Measurements from ENCODE around the gene CPE. TPM values are rescaled to one million over a fixed set of nuclear protein-coding genes. Genes with fewer than 3 reads are reported as not detected.

Gene CPE
- total RNA-seq, 2 donors from 2014 or later, result 71.6 to 108 TPM

GRCh38 chr4:165385126-165385525 is 6.3 kb downstream of the CPE start:
- no peak overlapping the region for H3K4me3 ChIP-seq
- no peaks in the 10 kb centered on the region for H3K36me3 ChIP-seq (replicated peaks in 1 of 2; ENCODE audit: insufficient read depth in 1 of 2, low read depth in 2 of 2)
- ATAC-seq (no peak), DNase-seq (no peak)
- H3K4me1 ChIP-seq, result peaks cover 9% of the 10 kb centered on the region
- no peaks in the 10 kb centered on the region for H3K27me3 ChIP-seq
- no peak overlapping the region for H3K27ac ChIP-seq
- TF ChIP-seq CTCF (IDR thresholded peaks at IDR 0.05), result no peak
- no peak for TF ChIP-seq POLR2A (IDR thresholded peaks at IDR 0.05)
- intact Hi-C loops (cut with DNase I), result no loop called here
- 90 to 93% methylated on average over 4 of the region's 4 CpGs for WGBS, 2 donors
- no peaks in the 10 kb centered on the region for H3K9me3 ChIP-seq

GRCh38 chr4:165386328-165386727 is 7.5 kb downstream of the CPE start:
- intact Hi-C loops (cut with DNase I), result no loop called here
- H3K4me1 ChIP-seq, result no peaks in the 10 kb centered on the region
- no peak for TF ChIP-seq POLR2A (IDR thresholded peaks at IDR 0.05)
- no peak for TF ChIP-seq CTCF (IDR thresholded peaks at IDR 0.05)
- ATAC-seq, result no peak
- H3K27me3 ChIP-seq, result no peaks in the 10 kb centered on the region
- H3K27ac ChIP-seq, result no peak overlapping the region
- no peaks in the 10 kb centered on the region for H3K36me3 ChIP-seq (replicated peaks in 1 of 2; ENCODE audit: insufficient read depth in 1 of 2, low read depth in 2 of 2)
- no peak for DNase-seq
- 95% methylated on average over 1 of the region's 1 CpG for WGBS, 2 donors
- H3K4me3 ChIP-seq, result no peak overlapping the region
- H3K9me3 ChIP-seq, result no peaks in the 10 kb centered on the region

- H3K27ac ChIP-seq, result no peak overlapping the region
- H3K27me3 ChIP-seq, result no peaks in the 10 kb centered on the region
- H3K4me3 ChIP-seq, result no peak overlapping the region
- ATAC-seq (no peak), DNase-seq (no peak)
- H3K4me1 ChIP-seq, result no peaks in the 10 kb centered on the region
- TF ChIP-seq CTCF (IDR thresholded peaks at IDR 0.05) (no peak), POLR2A (IDR thresholded peaks at IDR 0.05) (no peak)
- H3K36me3 ChIP-seq (replicated peaks in 1 of 2; ENCODE audit: insufficient read depth in 1 of 2, low read depth in 2 of 2), result no peaks in the 10 kb centered on the region
- intact Hi-C loops (cut with DNase I), result no loop called here
- no peaks in the 10 kb centered on the region for H3K9me3 ChIP-seq
Observed at GRCh38 chr4:165388756-165389155, 9.9 kb downstream of the CPE start.

- TF ChIP-seq CTCF (IDR thresholded peaks at IDR 0.05) (no peak), POLR2A (IDR thresholded peaks at IDR 0.05) (no peak)
- no peaks in the 10 kb centered on the region for H3K27me3 ChIP-seq
- intact Hi-C loops (cut with DNase I), result no loop called here
- ATAC-seq (no peak), DNase-seq (no peak)
- no peak overlapping the region for H3K27ac ChIP-seq
- no peaks in the 10 kb centered on the region for H3K9me3 ChIP-seq
- no peak overlapping the region for H3K4me3 ChIP-seq
- H3K4me1 ChIP-seq, result no peaks in the 10 kb centered on the region
- no peaks in the 10 kb centered on the region for H3K36me3 ChIP-seq (replicated peaks in 1 of 2; ENCODE audit: insufficient read depth in 1 of 2, low read depth in 2 of 2)
Observed at GRCh38 chr4:165393051-165393450, 14.2 kb downstream of the CPE start.

GRCh38 chr4:165393704-165394103 is 14.9 kb downstream of the CPE start:
- 69 to 75% methylated on average over 2 of the region's 2 CpGs for WGBS, 2 donors
- ATAC-seq (no peak), DNase-seq (no peak)
- Histone ChIP-seq H3K4me3 (no peak overlapping the region), H3K27ac (no peak overlapping the region), H3K27me3 (no peaks in the 10 kb centered on the region), H3K4me1 (no peaks in the 10 kb centered on the region), H3K9me3 (no peaks in the 10 kb centered on the region), H3K36me3 (replicated peaks in 1 of 2; ENCODE audit: insufficient read depth in 1 of 2, low read depth in 2 of 2) (no peaks in the 10 kb centered on the region)
- TF ChIP-seq CTCF (IDR thresholded peaks at IDR 0.05), result no peak
- no peak for TF ChIP-seq POLR2A (IDR thresholded peaks at IDR 0.05)
- intact Hi-C loops (cut with DNase I), result no loop called here

Data from body of pancreas (tissue), 4 donors.